Mesodermal cell (in vitro differentiated cells): Measurements from ENCODE around the gene PRR9. TPM values are rescaled to one million over a fixed set of nuclear protein-coding genes. Genes with fewer than 3 reads are reported as not detected.
"Not testable (repeated sequence)": the region's sequence is repeated elsewhere in the genome, so short reads cannot be mapped to it uniquely, and the experiment has no call there.

Experiments used
- H3K27ac ChIP-seq: 2 replicates; pipeline ENCODE4 v1.7.0; 2013; ENCODE audit warnings: mild to moderate bottlenecking, low read depth, low read length, moderate library complexity; ENCODE audit not compliant: severe bottlenecking
- H3K36me3 ChIP-seq: 2 replicates; pipeline ENCODE4 v1.7.1; 2013; ENCODE audit warnings: mild to moderate bottlenecking, low read length, moderate library complexity; ENCODE audit not compliant: control insufficient read depth, insufficient read depth
- H3K4me1 ChIP-seq: one replicate; pipeline ENCODE4 v1.7.1; 2013; ENCODE audit warnings: mild to moderate bottlenecking, low read length; ENCODE audit not compliant: insufficient read depth, control insufficient read depth, poor library complexity, severe bottlenecking
- H3K4me3 ChIP-seq: 2 replicates; pipeline ENCODE4 v1.7.0; 2013; ENCODE audit warnings: low read length, control low read depth, mild to moderate bottlenecking; ENCODE audit not compliant: insufficient read depth, poor library complexity, severe bottlenecking; ENCODE audit errors: extremely low read depth
- H3K9me3 ChIP-seq: 2 replicates; pipeline ENCODE4 v1.7.1; 2013; ENCODE audit warnings: mild to moderate bottlenecking, low read length, moderate library complexity; ENCODE audit not compliant: control insufficient read depth
- WGBS, 2 experiments: methylation state at CpG; one replicate each; pipeline ENCODE4 v1.1.5; 2013; ENCODE audit warnings: missing lambda C conversion rate in 2 of 2; ENCODE audit not compliant: insufficient coverage in 2 of 2; 5-methylcytosine and 5-hydroxymethylcytosine counted together
- polyA plus RNA-seq, 2 experiments: library from polyadenylated mRNA; stranded (reverse); fragments of 50-300 nt; gene quantifications; one replicate each; pipeline ENCODE4 v1.2.3, GENCODE V29; 2013

The PRR9 gene, protein sequence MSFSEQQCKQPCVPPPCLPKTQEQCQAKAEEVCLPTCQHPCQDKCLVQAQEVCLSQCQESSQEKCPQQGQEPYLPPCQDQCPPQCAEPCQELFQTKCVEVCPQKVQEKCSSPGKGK
- 5.1 TPM for polyA plus RNA-seq (2013, experiment 1 of 2)
- polyA plus RNA-seq (2013, experiment 2 of 2): 4.4 TPM

DNA sequence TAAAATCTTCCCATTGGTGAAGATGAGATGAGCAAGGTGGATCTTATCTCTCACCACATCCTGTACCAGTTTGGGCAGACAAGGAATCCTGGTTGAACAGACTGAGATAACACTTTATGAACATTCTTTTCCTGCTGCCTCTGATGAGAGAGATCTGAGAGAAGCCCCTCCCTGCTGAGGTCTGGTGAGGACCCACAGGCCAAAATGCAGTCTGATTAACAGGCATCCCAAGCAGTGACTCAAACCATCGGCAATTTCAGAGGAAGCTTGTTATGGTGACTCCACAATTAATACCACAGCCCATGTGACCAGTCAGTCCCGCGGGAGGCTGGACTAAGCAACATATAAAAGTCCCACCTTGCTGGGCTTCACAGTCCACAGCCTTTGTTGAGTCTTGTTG lies at the start of gene PRR9:
Gene PRR9 (plus strand): TSS at position 373 of the 400 bp plus-strand sequence. CDS start 561 bp downstream, outside the sequence.
- Histone ChIP-seq H3K36me3 (no peaks in the 10 kb centered on the region), H3K4me1 (peaks cover 29% of the 10 kb centered on the region), H3K9me3 (no peaks in the 10 kb centered on the region), H3K27ac (no peak within 1 kb of the TSS), H3K4me3 (no peak within 1 kb of the TSS)
- WGBS, 2 experiments: 56% methylated on average over 3 of the region's 3 CpGs; no CpG with 5 or more reads in 1 of the 2 experiments

DNA sequence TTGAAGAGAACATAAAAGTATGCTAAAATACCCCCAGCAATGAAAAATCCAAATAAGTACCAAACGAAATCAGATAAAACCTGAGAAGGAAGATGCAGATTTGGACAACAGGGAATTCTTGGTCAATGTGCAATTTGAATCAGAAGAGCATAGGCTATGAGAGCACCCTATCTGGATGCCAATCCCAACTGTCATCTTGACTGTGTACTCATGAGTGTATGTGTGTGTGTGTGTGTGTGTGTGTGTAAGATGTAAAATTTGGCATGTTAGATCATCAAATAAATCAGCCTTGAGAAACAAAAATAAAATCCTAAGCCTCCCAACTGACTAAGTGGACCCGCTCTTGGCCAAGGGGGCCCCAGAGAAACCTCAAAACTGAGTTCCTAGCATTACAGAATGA lies 48.7 kb upstream of the PRR9 start:
- no peak overlapping the region for H3K4me3 ChIP-seq
- no peaks in the 10 kb centered on the region for H3K36me3 ChIP-seq
- WGBS, 2 experiments: 88 to 100% methylated on average over 1 of the region's 2 CpGs
- H3K9me3 ChIP-seq: no peaks in the 10 kb centered on the region
- no peak overlapping the region for H3K27ac ChIP-seq
- no peaks in the 10 kb centered on the region for H3K4me1 ChIP-seq

DNA sequence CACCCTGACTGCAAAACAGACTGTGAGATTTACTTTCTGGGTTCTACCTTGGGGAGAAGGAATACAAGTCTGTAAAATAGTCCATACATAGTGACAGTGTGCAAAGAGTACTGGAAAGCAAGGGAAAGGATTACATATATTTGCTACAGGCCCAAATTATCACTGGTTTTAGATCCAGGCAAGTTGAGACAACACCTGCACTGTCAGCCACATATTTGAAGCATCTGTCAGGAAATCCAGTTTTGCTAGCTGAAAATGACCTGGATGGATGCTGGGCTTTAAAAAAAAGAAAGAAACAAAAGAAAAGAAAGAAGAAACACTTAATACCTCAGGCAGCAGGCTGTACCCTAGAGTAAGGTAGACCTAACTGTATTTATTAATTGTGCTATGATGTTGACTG lies 42.8 kb upstream of the PRR9 start:
- no peak overlapping the region for H3K27ac ChIP-seq
- no peaks in the 10 kb centered on the region for H3K36me3 ChIP-seq
- no peaks in the 10 kb centered on the region for H3K9me3 ChIP-seq

DNA sequence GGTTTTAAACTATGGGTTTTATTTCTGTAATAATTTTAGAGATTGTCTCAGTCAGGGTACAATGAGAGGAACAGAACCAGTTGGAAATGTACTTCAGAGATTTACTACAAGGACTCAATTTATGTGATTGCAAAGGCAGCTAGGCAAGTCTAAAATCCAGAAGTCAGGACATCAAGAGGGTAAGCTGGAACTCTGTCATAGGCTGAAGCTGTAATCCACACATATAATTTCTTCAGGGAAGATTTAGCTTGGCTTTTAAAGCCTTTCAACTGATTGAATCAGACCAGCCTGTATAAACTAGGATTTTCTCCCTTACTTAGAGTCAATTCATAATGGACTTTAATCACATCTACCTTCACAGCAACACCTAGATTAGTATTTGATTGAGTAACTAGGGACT lies 38.5 kb upstream of the PRR9 start:
- Histone ChIP-seq H3K4me3 (no peak overlapping the region), H3K4me1 (no peaks in the 10 kb centered on the region), H3K9me3 (no peaks in the 10 kb centered on the region), H3K27ac (no peak overlapping the region), H3K36me3 (no peaks in the 10 kb centered on the region)

More for the DNA sequence above, 42.8 kb upstream of the PRR9 start:
- H3K4me3 ChIP-seq: no peak overlapping the region
- H3K4me1 ChIP-seq: no peaks in the 10 kb centered on the region

DNA sequence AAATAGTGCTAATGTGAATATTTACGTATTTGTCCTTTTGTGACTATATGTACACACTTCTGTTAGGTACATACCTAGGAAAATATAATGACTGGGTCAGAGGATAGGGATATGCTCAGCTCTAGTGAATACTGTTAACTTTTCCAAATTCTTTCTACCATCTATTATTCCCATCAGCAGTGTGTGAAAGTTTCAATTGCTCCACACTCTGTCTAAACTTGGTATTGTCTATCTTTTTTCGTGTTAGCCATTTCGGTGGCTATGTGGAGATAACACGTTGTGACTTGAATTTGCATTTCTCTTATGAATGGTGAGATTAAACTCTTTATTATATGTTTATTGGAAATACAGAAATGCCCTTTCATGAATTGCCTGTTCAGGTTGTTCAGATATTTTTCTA lies 36.8 kb upstream of the PRR9 start:
- H3K4me3 ChIP-seq: no peak overlapping the region
- no peaks in the 10 kb centered on the region for H3K36me3 ChIP-seq
- no peak overlapping the region for H3K27ac ChIP-seq
- no peaks in the 10 kb centered on the region for H3K4me1 ChIP-seq
- WGBS, 2 experiments: 100% methylated on average over 1 of the region's 4 CpGs; no CpG with 5 or more reads in 1 of the 2 experiments
- no peaks in the 10 kb centered on the region for H3K9me3 ChIP-seq

DNA sequence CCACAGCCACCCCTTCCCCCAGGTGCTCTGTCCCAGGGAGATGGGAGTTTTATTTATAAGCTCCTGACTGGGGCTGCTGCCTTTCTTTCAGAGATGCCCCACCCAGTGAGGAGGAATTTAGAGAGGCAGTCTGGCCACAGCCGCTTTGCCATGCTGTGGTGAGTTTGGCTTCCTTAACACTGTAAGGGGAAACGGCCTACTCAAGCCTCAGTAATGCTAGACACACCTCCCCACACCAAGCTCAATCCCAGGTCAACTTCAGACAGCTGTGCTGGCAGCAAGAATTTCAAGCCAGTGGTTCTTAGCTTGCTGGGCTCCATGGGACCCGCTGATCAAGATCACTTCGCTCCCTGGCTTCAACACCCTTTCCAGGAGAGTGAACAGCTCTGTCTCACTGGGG lies 29.1 kb upstream of the PRR9 start:
- not testable (repeated sequence) for H3K4me1 ChIP-seq, H3K4me3 ChIP-seq, H3K27ac ChIP-seq, H3K9me3 ChIP-seq, H3K36me3 ChIP-seq
- WGBS, 2 experiments: 74 to 83% methylated on average over 3 to 4 of the region's 4 CpGs

DNA sequence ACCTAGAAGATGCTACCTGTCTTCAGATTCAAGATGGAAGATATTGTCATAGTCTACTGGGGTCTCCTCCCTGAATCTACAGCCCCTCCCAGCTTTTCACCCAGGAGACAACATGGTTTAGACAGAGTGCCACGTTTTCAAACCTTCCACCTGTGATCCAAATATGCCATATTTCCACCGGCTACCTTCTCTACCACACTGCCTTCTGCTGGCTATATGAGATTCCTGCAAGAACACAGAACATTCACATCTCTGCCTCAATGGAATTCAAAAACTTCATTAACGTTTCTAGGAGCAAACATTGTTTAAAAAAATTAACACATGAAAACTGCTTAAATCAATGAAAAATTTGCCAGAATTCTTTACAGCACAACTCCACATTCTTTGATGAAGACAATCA lies 27.0 kb upstream of the PRR9 start:
- no peaks in the 10 kb centered on the region for H3K4me1 ChIP-seq
- no peak overlapping the region for H3K4me3 ChIP-seq
- no peaks in the 10 kb centered on the region for H3K9me3 ChIP-seq
- WGBS, 2 experiments: 5 to 18% methylated on average over 2 to 3 of the region's 3 CpGs
- no peak overlapping the region for H3K27ac ChIP-seq
- H3K36me3 ChIP-seq: no peaks in the 10 kb centered on the region

DNA sequence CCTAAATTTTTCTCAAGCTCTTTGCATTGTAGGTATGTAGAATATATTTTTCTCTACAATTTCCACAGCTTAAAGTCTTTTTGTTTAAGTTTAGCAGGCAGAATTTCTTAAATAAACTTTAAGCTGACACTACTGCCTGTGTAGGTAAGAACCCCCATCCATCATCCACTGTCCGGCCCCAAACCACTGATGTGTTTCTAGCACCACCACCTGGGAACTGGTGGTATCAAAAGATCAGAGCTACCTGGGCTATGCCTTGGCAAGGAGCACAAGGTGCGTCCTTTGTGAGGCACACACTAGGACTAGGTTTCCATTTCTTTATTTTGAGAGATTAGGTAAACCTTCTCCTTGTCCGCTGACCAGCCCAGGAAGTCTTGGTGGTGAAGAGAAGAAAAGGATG lies 24.7 kb upstream of the PRR9 start:
- Histone ChIP-seq H3K4me1 (no peaks in the 10 kb centered on the region), H3K36me3 (no peaks in the 10 kb centered on the region), H3K4me3 (no peak overlapping the region), H3K27ac (no peak overlapping the region), H3K9me3 (no peaks in the 10 kb centered on the region)
- WGBS, 2 experiments: 38 to 57% methylated on average over 1 of the region's 3 CpGs

DNA sequence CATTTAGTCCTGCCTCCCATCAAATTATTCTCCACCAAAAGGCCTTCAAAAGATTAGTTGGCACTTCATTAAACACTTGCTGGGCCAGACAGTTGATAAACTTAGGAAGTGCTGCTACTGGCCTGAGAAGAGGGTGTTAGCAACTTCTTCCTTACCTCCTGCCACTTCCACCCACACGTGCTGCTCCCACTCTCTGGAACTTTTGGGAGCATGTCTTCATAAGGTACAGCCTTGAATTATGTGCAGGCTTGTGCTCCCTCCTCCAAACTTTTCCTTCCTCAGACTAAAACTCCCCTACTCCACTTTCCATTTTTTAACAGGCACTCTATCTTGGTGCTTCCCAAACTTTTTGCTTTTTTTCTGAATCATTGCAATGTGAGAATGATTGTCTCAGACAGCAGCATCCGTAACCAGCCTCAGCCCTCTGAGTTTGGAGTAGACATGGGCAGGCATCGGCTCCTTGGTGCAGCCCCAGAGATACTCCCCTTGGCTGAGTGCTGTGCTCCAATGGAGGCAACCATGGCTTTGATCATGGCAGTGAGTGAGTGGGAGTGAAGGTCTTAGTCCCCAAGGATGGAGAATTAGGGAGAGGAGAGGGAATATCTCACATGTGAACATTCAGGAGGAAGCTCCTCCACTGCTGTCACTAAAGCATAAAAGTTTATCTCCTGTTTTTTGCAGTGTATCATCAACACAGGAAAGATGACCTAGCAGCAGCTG lies 22.9 kb upstream of the PRR9 start:
- no peak overlapping the region for H3K4me3 ChIP-seq
- H3K4me1 ChIP-seq: no peaks in the 10 kb centered on the region
- H3K36me3 ChIP-seq: no peaks in the 10 kb centered on the region
- WGBS, 2 experiments: 65 to 67% methylated on average over 3 of the region's 3 CpGs
- H3K9me3 ChIP-seq: no peaks in the 10 kb centered on the region
- no peak overlapping the region for H3K27ac ChIP-seq

DNA sequence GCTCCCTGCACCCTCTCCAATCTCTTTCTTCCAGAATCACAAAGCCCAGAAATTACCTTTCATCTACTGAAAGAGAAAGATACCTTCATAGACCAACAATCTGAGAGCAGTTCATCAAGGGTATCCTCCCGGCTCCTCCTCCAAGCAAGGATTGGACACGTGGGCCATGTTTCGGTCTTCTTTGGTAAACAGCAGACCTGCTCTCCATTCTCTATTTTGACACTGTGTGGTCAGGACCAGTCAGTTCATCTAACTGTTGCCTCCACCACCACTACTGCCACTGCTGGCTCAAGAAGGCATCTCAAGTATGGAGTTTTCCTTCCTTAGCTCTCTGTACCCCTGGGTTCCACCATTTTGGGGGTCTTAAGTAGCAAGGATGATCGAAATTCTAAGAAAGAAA lies 22.2 kb upstream of the PRR9 start:
- H3K4me1 ChIP-seq: no peaks in the 10 kb centered on the region
- WGBS, 2 experiments: 95 to 100% methylated on average over 3 of the region's 4 CpGs
- no peaks in the 10 kb centered on the region for H3K9me3 ChIP-seq
- H3K4me3 ChIP-seq: no peak overlapping the region
- H3K27ac ChIP-seq: no peak overlapping the region
- H3K36me3 ChIP-seq: no peaks in the 10 kb centered on the region

DNA sequence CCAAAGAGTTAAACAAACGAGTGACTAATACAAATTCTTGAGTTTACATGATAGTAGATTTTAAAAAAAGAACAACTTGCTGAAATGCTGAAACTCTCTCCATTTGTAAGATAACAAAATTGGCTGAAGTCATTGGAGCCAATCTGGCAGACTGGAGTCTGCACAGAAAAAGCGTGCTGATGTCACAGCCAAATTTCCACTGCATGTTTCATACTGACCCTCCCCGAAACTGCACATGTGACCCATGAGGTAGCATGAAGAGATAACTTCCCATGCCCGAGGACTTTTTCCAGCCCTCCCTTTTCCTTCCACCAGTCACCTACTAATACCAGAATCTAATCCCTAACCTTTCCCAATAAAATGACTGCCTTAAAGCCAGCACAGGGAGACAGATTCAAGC lies 15.4 kb upstream of the PRR9 start:
- Histone ChIP-seq H3K36me3 (no peaks in the 10 kb centered on the region), H3K4me1 (no peaks in the 10 kb centered on the region), H3K9me3 (no peaks in the 10 kb centered on the region), H3K4me3 (no peak overlapping the region), H3K27ac (no peak overlapping the region)
- 83 to 88% methylated on average over 1 to 4 of the region's 4 CpGs for WGBS, 2 experiments
